HG02678 (cell line): ENCODE results near the gene FRMD8.
A peak's percentile ranks its signal among the peaks of the same experiment; 100 is the strongest.
"Not testable (repeated sequence)": the region's sequence is repeated elsewhere in the genome, so short reads cannot be mapped to it uniquely, and the experiment has no call there.

ENCODE experiments used
- ATAC-seq: cut with Tn5 transposase; IDR thresholded peaks from one replicate; pipeline ENCODE4 v1.9.1; 2021; ENCODE audit warnings: mild to moderate bottlenecking, moderate library complexity; ENCODE audit not compliant: unreplicated experiment

FRMD8 gene

GRCh38 chr11:65413077-65413664 is 26.7 kb downstream of the FRMD8 start:
- ATAC-seq, result not testable (repeated sequence)

- no peak for ATAC-seq
Measured at GRCh38 chr11:65414776-65415498, 28.5 kb downstream of the FRMD8 start.

- ATAC-seq, result no peak
Measured at GRCh38 chr11:65415499-65416340, 29.3 kb downstream of the FRMD8 start.

GRCh38 chr11:65416341-65416824 is 29.9 kb downstream of the FRMD8 start:
- ATAC-seq, result peak; percentile 37

- ATAC-seq, result no peak
Measured at GRCh38 chr11:65416841-65417701, 30.6 kb downstream of the FRMD8 start.

GRCh38 chr11:65417702-65418430 is 31.4 kb downstream of the FRMD8 start:
- ATAC-seq, result no peak

GRCh38 chr11:65418431-65418680 is 31.9 kb downstream of the FRMD8 start:
- no peak for ATAC-seq

GRCh38 chr11:65418681-65419459 is 32.4 kb downstream of the FRMD8 start:
- ATAC-seq, result peak; percentile 41

- no peak for ATAC-seq
Measured at GRCh38 chr11:65419460-65419771, 33.0 kb downstream of the FRMD8 start.

GRCh38 chr11:65419772-65420481 is 33.5 kb downstream of the FRMD8 start:
- ATAC-seq, result no peak

- no peak for ATAC-seq
Measured at GRCh38 chr11:65420506-65420905, 34.1 kb downstream of the FRMD8 start.

GRCh38 chr11:65420979-65421793 is 34.7 kb downstream of the FRMD8 start:
- ATAC-seq, result no peak

GRCh38 chr11:65421794-65422632 is 35.6 kb downstream of the FRMD8 start:
- ATAC-seq, result peak; percentile 26

GRCh38 chr11:65422633-65423515 is 36.4 kb downstream of the FRMD8 start, which contains the start of gene NEAT1:
TSS of gene NEAT1 (plus strand) at chr11:65422798.
- peak; percentile 27 for ATAC-seq

GRCh38 chr11:65423516-65424204 is 37.2 kb downstream of the FRMD8 start:
- ATAC-seq, result no peak
